ENCODE results near the gene CLK4. TPM values are rescaled to one million over a fixed set of nuclear protein-coding genes. Genes with fewer than 3 reads are reported as not detected.
A peak's percentile ranks its signal among the peaks of the same experiment; 100 is the strongest.
"Not testable (repeated sequence)": the region's sequence is repeated elsewhere in the genome, so short reads cannot be mapped to it uniquely, and the experiment has no call there.

The CLK4 gene
- total RNA-seq, 2 donors from 2014 or later = 9.6 to 17.3 TPM

- Histone ChIP-seq H3K4me3 (peak within 1 kb of the TSS; percentile 45 to 59), H3K27me3 (no peaks in the 10 kb centered on the region), H3K36me3 (no peaks in the 10 kb centered on the region), H3K27ac (peak within 1 kb of the TSS; percentile 61 to 68), H3K4me1 (peaks cover 0 to 20% of the 10 kb centered on the region in 2 donors), H3K9me3 (peaks cover 0 to 9% of the 10 kb centered on the region in 2 donors)
- DNase-seq (ENCODE audit: low spot score) = no peak
- TF ChIP-seq CTCF (IDR thresholded peaks at IDR 0.05) = peak; percentile 54 to 82
Observed at GRCh38 chr5:178590141-178590923, 36.5 kb downstream of the CLK4 start, which contains the start of gene COL23A1. Gene COL23A1, minus strand, starts transcription at chr5:178590393.

- no peaks in the 10 kb centered on the region for H3K27me3 ChIP-seq
- no peak for DNase-seq (ENCODE audit: low spot score)
- H3K27ac ChIP-seq = peak overlapping the region; percentile 61 to 68
- no peaks in the 10 kb centered on the region for H3K36me3 ChIP-seq
- peak overlapping the region; percentile 45 to 59 for H3K4me3 ChIP-seq
- H3K9me3 ChIP-seq = peaks cover 0 to under 1% of the 10 kb centered on the region in 2 donors
- H3K4me1 ChIP-seq = peaks cover 0 to 20% of the 10 kb centered on the region in 2 donors
- TF ChIP-seq CTCF (IDR thresholded peaks at IDR 0.05) = peak; percentile 16 to 36
Observed at GRCh38 chr5:178589180-178590140, 37.4 kb downstream of the CLK4 start.

GRCh38 chr5:178588769-178589168 is 38.1 kb downstream of the CLK4 start:
- H3K36me3 ChIP-seq = no peaks in the 10 kb centered on the region
- no peaks in the 10 kb centered on the region for H3K9me3 ChIP-seq
- no peak for DNase-seq (ENCODE audit: low spot score)
- no peaks in the 10 kb centered on the region for H3K27me3 ChIP-seq
- no peak overlapping the region for H3K27ac ChIP-seq
- TF ChIP-seq CTCF (IDR thresholded peaks at IDR 0.05) = no peak
- H3K4me3 ChIP-seq = no peak overlapping the region
- H3K4me1 ChIP-seq = peaks cover 0 to 20% of the 10 kb centered on the region in 2 donors

GRCh38 chr5:178587763-178588611 is 38.9 kb downstream of the CLK4 start:
- DNase-seq (ENCODE audit: low spot score) = no peak
- H3K36me3 ChIP-seq = no peaks in the 10 kb centered on the region
- TF ChIP-seq CTCF (IDR thresholded peaks at IDR 0.05) = no peak
- no peaks in the 10 kb centered on the region for H3K9me3 ChIP-seq
- H3K4me3 ChIP-seq = no peak overlapping the region
- H3K27ac ChIP-seq = no peak overlapping the region
- H3K27me3 ChIP-seq = no peaks in the 10 kb centered on the region
- peaks cover 0 to 20% of the 10 kb centered on the region in 2 donors for H3K4me1 ChIP-seq

GRCh38 chr5:178586396-178586795 is 40.5 kb downstream of the CLK4 start:
- Histone ChIP-seq H3K27ac (no peak overlapping the region), H3K9me3 (no peaks in the 10 kb centered on the region), H3K36me3 (no peaks in the 10 kb centered on the region), H3K27me3 (no peaks in the 10 kb centered on the region), H3K4me1 (peaks cover 0 to 20% of the 10 kb centered on the region in 2 donors), H3K4me3 (no peak overlapping the region)
- TF ChIP-seq CTCF (IDR thresholded peaks at IDR 0.05) = no peak
- no peak for DNase-seq (ENCODE audit: low spot score)

GRCh38 chr5:178585421-178585820 is 41.4 kb downstream of the CLK4 start:
- not testable (repeated sequence) for H3K9me3 ChIP-seq, H3K36me3 ChIP-seq, H3K27me3 ChIP-seq, H3K27ac ChIP-seq, H3K4me3 ChIP-seq
- DNase-seq (ENCODE audit: low spot score) = peak; percentile 60
- peaks cover 0 to 12% of the 10 kb centered on the region in 2 donors for H3K4me1 ChIP-seq

All from right atrium auricular region (tissue), 2 donors.